Activated T-helper 2 cell treated with anti-CD3 and anti-CD28 coated beads, Interferon-gamma antibody, Interleukin-2, Interleukin-4, amounts not matched to agents 10 μg/mL and 5 μg/mL and 100 μg/mL, durations not matched to agents 14 hours and 24 hours and 36 hours (primary cell): ENCODE measurements around the gene ZNF547. TPM values are rescaled to one million over a fixed set of nuclear protein-coding genes. Genes with fewer than 3 reads are reported as not detected.

Experiments
- DNase-seq: peaks from one replicate; pipeline ENCODE4 v3.0.0; 2021; ENCODE audit warnings: low spot score
- H3K27ac Mint-ChIP-seq: one replicate; pipeline ENCODE4 v1.8.0; 2021; ENCODE audit warnings: mixed read lengths
- H3K27me3 Mint-ChIP-seq: one replicate; pipeline ENCODE4 v1.8.0; 2021; ENCODE audit warnings: low read depth, mixed read lengths
- H3K36me3 Mint-ChIP-seq: one replicate; pipeline ENCODE4 v1.8.0; 2021; ENCODE audit warnings: low read depth, mixed read lengths
- H3K4me1 Mint-ChIP-seq: one replicate; pipeline ENCODE4 v1.8.0; 2021; ENCODE audit warnings: low read depth, mixed read lengths
- H3K4me3 Mint-ChIP-seq: one replicate; pipeline ENCODE4 v1.8.0; 2021; ENCODE audit warnings: low read depth, mild to moderate bottlenecking, moderate library complexity, mixed read lengths
- H3K9me3 Mint-ChIP-seq: one replicate; pipeline ENCODE4 v1.8.0; 2021; ENCODE audit warnings: mixed read lengths
- intact Hi-C: fragments of 100-400 bp; cut with micrococcal nuclease; formaldehyde crosslinking; loops from one replicate; pipeline ENCODE4 v1.15.1; 2023
- total RNA-seq: library from RNA; stranded (reverse); gene quantifications from 2 replicates; pipeline ENCODE4 v1.2.3, GENCODE V29; 2022

Gene ZNF547
- total RNA-seq, 1 donor from 2014 or later = 1.3 TPM

GRCh38 chr19:57421037-57421436 lies 57.7 kb downstream of the ZNF547 start:
- H3K27me3 Mint-ChIP-seq = no peaks in the 10 kb centered on the region
- no peak for DNase-seq
- H3K27ac Mint-ChIP-seq = no peak overlapping the region
- peaks cover 56% of the 10 kb centered on the region for H3K36me3 Mint-ChIP-seq
- intact Hi-C loops = no loop called here
- H3K9me3 Mint-ChIP-seq = peaks cover 60% of the 10 kb centered on the region
- H3K4me3 Mint-ChIP-seq = no peak overlapping the region
- H3K4me1 Mint-ChIP-seq = no peaks in the 10 kb centered on the region

Other genes with a start within 250 kb of the ZNF547 start
- gene USP29, start 243.6 kb upstream of the ZNF547 start, total RNA-seq = not detected in 2 replicates
- gene ZIM3, start 218.3 kb upstream of the ZNF547 start, total RNA-seq = not detected in 2 replicates
- not detected in 2 replicates for gene DUXA, start 196.1 kb upstream of the ZNF547 start, total RNA-seq
- gene ZNF264, start 172.1 kb upstream of the ZNF547 start, total RNA-seq = 16.5 and 18.0 TPM in 2 replicates
- gene AURKC, start 132.5 kb upstream of the ZNF547 start, total RNA-seq = 0.16 TPM in 1 of 2 replicates, not detected in the other
- gene ZNF805, start 122.9 kb upstream of the ZNF547 start, total RNA-seq = 6.6 and 6.9 TPM in 2 replicates
- 35.8 and 40.2 TPM in 2 replicates for gene ZNF460, start 83.1 kb upstream of the ZNF547 start, total RNA-seq
- 4.6 and 5.1 TPM in 2 replicates for gene ZNF543, start 43.1 kb upstream of the ZNF547 start, total RNA-seq
- 5.2 and 6.5 TPM in 2 replicates for gene ZNF304, start 12.3 kb upstream of the ZNF547 start, total RNA-seq
- gene TRAPPC2B, start within 50 bp of the ZNF547 start, total RNA-seq = 3.8 and 4.1 TPM in 2 replicates
- gene ZNF548, start 26.3 kb downstream of the ZNF547 start, total RNA-seq = 10.5 and 12.5 TPM in 2 replicates
- gene ZNF17, start 47.6 kb downstream of the ZNF547 start, total RNA-seq = 7.7 and 9.3 TPM in 2 replicates
- 21.0 and 21.5 TPM in 2 replicates for gene ZNF749, start 71.8 kb downstream of the ZNF547 start, total RNA-seq
- gene VN1R1, start 93.6 kb downstream of the ZNF547 start, total RNA-seq = 0.09 TPM in 1 of 2 replicates, not detected in the other
- 2.0 and 2.3 TPM in 2 replicates for gene ZNF772, start 114.0 kb downstream of the ZNF547 start, total RNA-seq
- 4.8 and 5.1 TPM in 2 replicates for gene ZNF419, start 124.2 kb downstream of the ZNF547 start, total RNA-seq
- 4.5 and 6.0 TPM in 2 replicates for gene ZNF773, start 136.4 kb downstream of the ZNF547 start, total RNA-seq
- 3.5 and 4.1 TPM in 2 replicates for gene ZNF549, start 163.8 kb downstream of the ZNF547 start, total RNA-seq
- 6.9 and 7.7 TPM in 2 replicates for gene ZNF550, start 196.3 kb downstream of the ZNF547 start, total RNA-seq
- gene ZNF416, start 215.4 kb downstream of the ZNF547 start, total RNA-seq = 2.9 and 3.5 TPM in 2 replicates
- 2.4 and 2.8 TPM in 2 replicates for gene ZIK1, start 220.6 kb downstream of the ZNF547 start, total RNA-seq
- gene ZNF530, start 236.3 kb downstream of the ZNF547 start, total RNA-seq = 4.1 and 5.2 TPM in 2 replicates